MM.1S (cell line): Measurements from ENCODE around the gene ITGB1.

Source experiments
- DNase-seq: peaks from one replicate; pipeline ENCODE4 v3.0.0-alpha.2; 2015
- H2AFZ ChIP-seq: fragments of 300-600 bp; sonication (generic); 2 replicates; pipeline ENCODE4 v1.6.0; 2016; ENCODE audit warnings: antibody characterized with exemption, low read length
- H3F3A ChIP-seq: fragments of 300-600 bp; sonication (generic); 2 replicates; pipeline ENCODE4 v1.6.1; 2016; ENCODE audit warnings: mild to moderate bottlenecking, antibody characterized with exemption, low read length, moderate library complexity, mixed read lengths; ENCODE audit not compliant: insufficient read depth
- H3K27ac ChIP-seq: fragments of 300-600 bp; sonication (generic); 2 replicates; pipeline ENCODE4 v1.5.1; 2016; ENCODE audit warnings: mild to moderate bottlenecking, low read length
- H3K27me3 ChIP-seq: fragments of 300-600 bp; sonication (generic); replicated peaks from 2 replicates; pipeline ENCODE4 v1.6.0; 2016; ENCODE audit warnings: low read length; ENCODE audit not compliant: insufficient read depth
- H3K36me3 ChIP-seq: fragments of 300-600 bp; sonication (generic); replicated peaks from 2 replicates; pipeline ENCODE4 v1.6.1; 2016; ENCODE audit warnings: mild to moderate bottlenecking, low read length, mixed read lengths; ENCODE audit not compliant: insufficient read depth
- H3K4me1 ChIP-seq: fragments of 300-600 bp; sonication (generic); 2 replicates; pipeline ENCODE4 v1.6.1; 2016; ENCODE audit warnings: low read length, mixed read lengths
- H3K4me2 ChIP-seq: fragments of 300-600 bp; sonication (generic); 2 replicates; pipeline ENCODE4 v1.6.0; 2016; ENCODE audit warnings: low read depth, low read length
- H3K4me3 ChIP-seq: fragments of 300-600 bp; sonication (generic); 2 replicates; pipeline ENCODE4 v1.5.1; 2016; ENCODE audit warnings: low read length, mixed read lengths
- H3K79me2 ChIP-seq: fragments of 300-600 bp; sonication (generic); 2 replicates; pipeline ENCODE4 v1.6.1; 2016; ENCODE audit warnings: mixed run types, low read length, mixed read lengths
- H3K9ac ChIP-seq: fragments of 300-600 bp; sonication (generic); 2 replicates; pipeline ENCODE4 v1.6.1; 2016; ENCODE audit warnings: low read length, mixed read lengths
- H3K9me2 ChIP-seq: fragments of 300-600 bp; sonication (generic); replicated peaks from 2 replicates; pipeline ENCODE4 v1.6.1; 2016; ENCODE audit warnings: mild to moderate bottlenecking, low read length, mixed read lengths; ENCODE audit not compliant: insufficient read depth
- H3K9me3 ChIP-seq: fragments of 300-600 bp; sonication (generic); replicated peaks from 2 replicates; pipeline ENCODE4 v1.6.1; 2016; ENCODE audit warnings: mild to moderate bottlenecking, low read length, mixed read lengths; ENCODE audit not compliant: insufficient read depth
- H4K20me1 ChIP-seq: fragments of 300-600 bp; sonication (generic); 2 replicates; pipeline ENCODE4 v1.6.1; 2016; ENCODE audit warnings: mild to moderate bottlenecking, low read length, moderate library complexity, mixed read lengths; ENCODE audit not compliant: insufficient read depth
- EZH2 ChIP-seq: fragments of 300-600 bp; sonication (generic); optimal IDR thresholded peaks from 2 replicates; pipeline ENCODE3; 2017; ENCODE audit warnings: low read depth, mild to moderate bottlenecking, antibody characterized with exemption, low read length, mixed read lengths
- EZH2phosphoT487 ChIP-seq: fragments of 300-600 bp; sonication (generic); IDR thresholded peaks from 2 replicates; pipeline ENCODE4 v1.6.1; 2018; ENCODE audit warnings: antibody characterized with exemption, low read length
- TF ChIP-seq, protein P1 (sequence below): fragments of 300-600 bp; sonication (generic); IDR thresholded peaks from 2 replicates; pipeline ENCODE4 v1.5.1; 2016; ENCODE audit warnings: antibody characterized with exemption, low read length, mixed read lengths

Gene ITGB1

DNA sequence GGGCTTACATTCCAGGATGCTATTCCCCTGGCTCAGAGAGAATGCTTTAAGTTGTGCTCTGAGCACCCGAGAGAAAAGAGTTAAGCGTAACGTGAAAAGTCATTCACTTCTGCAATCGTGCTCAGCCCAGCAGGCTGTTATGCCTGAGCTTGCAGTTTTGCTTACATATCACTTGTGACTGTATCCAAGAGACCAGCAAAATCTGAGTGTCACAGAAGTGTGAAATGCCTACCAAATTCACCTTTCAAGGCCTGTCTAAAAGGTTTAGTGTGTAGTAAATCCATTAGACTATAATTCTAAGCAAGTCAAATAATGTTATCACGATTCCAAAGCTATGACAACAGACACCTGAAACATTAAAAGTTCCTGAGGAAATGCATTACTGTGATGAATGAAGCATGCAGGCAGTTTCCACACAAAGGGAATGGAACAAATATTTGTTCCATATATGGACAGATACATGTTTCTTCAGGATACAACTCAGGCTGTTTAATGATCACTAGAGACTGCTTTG, 20.1 kb downstream of the ITGB1 start:
- H3K4me2 ChIP-seq, result no peak overlapping the region
- H3K36me3 ChIP-seq, result no peaks in the 10 kb centered on the region; the same call in none of the 2 replicates
- no peaks in the 10 kb centered on the region for H3K9me3 ChIP-seq
- peaks cover 6% of the 10 kb centered on the region; the same call in 1 of the 2 replicates for H3K4me1 ChIP-seq
- no peaks in the 10 kb centered on the region for H3F3A ChIP-seq
- no peaks in the 10 kb centered on the region for H4K20me1 ChIP-seq
- no peak for DNase-seq
- H3K27me3 ChIP-seq, result no peaks in the 10 kb centered on the region
- H3K27ac ChIP-seq, result no peak overlapping the region
- no peaks in the 10 kb centered on the region for H3K9me2 ChIP-seq
- no peak overlapping the region for H3K4me3 ChIP-seq
- no peak overlapping the region for H3K9ac ChIP-seq
- no peak overlapping the region for H2AFZ ChIP-seq
- peaks cover 45% of the 10 kb centered on the region for H3K79me2 ChIP-seq
- no peak for TF ChIP-seq EZH2
- TF ChIP-seq, protein P1, sequence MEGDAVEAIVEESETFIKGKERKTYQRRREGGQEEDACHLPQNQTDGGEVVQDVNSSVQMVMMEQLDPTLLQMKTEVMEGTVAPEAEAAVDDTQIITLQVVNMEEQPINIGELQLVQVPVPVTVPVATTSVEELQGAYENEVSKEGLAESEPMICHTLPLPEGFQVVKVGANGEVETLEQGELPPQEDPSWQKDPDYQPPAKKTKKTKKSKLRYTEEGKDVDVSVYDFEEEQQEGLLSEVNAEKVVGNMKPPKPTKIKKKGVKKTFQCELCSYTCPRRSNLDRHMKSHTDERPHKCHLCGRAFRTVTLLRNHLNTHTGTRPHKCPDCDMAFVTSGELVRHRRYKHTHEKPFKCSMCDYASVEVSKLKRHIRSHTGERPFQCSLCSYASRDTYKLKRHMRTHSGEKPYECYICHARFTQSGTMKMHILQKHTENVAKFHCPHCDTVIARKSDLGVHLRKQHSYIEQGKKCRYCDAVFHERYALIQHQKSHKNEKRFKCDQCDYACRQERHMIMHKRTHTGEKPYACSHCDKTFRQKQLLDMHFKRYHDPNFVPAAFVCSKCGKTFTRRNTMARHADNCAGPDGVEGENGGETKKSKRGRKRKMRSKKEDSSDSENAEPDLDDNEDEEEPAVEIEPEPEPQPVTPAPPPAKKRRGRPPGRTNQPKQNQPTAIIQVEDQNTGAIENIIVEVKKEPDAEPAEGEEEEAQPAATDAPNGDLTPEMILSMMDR, result no peak
- TF ChIP-seq EZH2phosphoT487, result no peak

DNA sequence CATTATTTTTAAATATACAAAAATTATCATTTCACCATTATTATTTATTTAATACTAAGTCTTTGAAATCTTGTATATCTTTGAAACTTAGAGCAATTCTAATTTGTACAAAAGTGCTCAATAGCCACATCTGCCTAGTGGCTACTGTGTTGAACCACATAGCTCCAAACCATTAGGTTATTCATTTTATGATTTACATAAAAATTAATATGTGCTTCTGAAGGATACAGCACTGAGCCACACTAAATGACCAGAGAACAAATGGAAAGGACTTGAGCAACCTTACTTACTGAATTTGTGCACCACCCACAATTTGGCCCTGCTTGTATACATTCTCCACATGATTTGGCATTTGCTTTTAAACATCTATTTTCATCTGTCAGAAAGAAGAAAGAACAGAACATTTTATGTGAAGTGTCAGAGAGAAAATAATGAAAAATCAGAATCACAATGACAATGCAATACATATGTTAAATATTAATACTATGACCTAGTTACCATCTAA, 25.8 kb downstream of the ITGB1 start:
- no peak for DNase-seq
- Histone ChIP-seq H3K36me3 (no peaks in the 10 kb centered on the region; the same call in none of the 2 replicates), H4K20me1 (no peaks in the 10 kb centered on the region), H3K4me2 (no peak overlapping the region), H3K4me3 (no peak overlapping the region), H3K9me2 (no peaks in the 10 kb centered on the region), H3F3A (no peaks in the 10 kb centered on the region), H3K27ac (no peak overlapping the region), H3K27me3 (no peaks in the 10 kb centered on the region), H3K9me3 (no peaks in the 10 kb centered on the region), H3K9ac (no peak overlapping the region), H2AFZ (no peak overlapping the region), H3K79me2 (peaks cover 13% of the 10 kb centered on the region; the same call in 1 of the 2 replicates), H3K4me1 (peaks cover 10% of the 10 kb centered on the region)
- no peak for TF ChIP-seq EZH2
- no peak for TF ChIP-seq EZH2phosphoT487
- TF ChIP-seq, protein P1, result no peak

DNA sequence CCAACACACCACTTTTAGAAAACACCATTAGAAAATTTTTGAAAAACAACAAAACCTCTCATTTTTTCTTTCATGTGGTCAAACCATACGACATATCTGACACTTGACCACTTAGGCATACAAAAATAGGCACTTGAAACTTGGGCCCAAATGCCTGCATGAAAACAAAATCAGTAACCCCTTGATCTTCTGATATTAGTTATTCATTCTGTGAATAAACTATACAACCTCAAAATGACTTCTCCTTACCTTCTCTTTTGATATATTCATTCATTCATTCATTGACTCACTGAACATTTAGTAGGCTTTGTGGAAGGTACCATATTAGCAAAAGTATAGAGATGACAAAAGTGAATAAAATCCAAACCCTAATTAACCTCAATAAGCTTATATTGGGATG, 26.4 kb downstream of the ITGB1 start:
- Histone ChIP-seq H3K36me3 (no peaks in the 10 kb centered on the region; the same call in none of the 2 replicates), H3K9me2 (no peaks in the 10 kb centered on the region), H4K20me1 (no peaks in the 10 kb centered on the region), H2AFZ (no peak overlapping the region), H3F3A (no peaks in the 10 kb centered on the region), H3K27me3 (no peaks in the 10 kb centered on the region), H3K9me3 (no peaks in the 10 kb centered on the region), H3K4me2 (peak overlapping the region; percentile 17; the same call in 1 of the 2 replicates), H3K9ac (no peak overlapping the region), H3K4me3 (no peak overlapping the region), H3K79me2 (peaks cover 8% of the 10 kb centered on the region; the same call in 1 of the 2 replicates), H3K27ac (peak overlapping the region; percentile 6; the same call in 1 of the 2 replicates), H3K4me1 (peaks cover 10% of the 10 kb centered on the region)
- DNase-seq, result peak; percentile 55
- TF ChIP-seq EZH2, result no peak

DNA sequence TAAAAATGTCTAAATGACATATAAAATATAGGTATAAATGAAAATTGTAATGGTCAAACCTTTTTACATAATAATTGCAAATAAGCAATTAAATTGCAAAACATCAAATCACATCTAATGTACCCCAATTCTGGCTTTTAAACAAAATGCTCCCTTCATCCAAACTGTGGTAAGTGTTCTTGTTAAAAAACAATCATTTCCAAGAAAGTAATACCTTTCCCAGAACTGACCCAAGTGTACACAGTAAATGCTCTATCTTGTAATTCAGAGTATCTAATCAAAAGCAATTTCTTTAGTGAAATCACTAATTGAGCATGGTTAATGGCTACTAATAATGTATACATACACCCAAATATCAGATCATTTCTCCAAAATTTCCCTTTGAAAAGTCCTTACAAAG, 28.0 kb downstream of the ITGB1 start:
- Histone ChIP-seq H3K4me1 (peaks cover 10% of the 10 kb centered on the region), H3K36me3 (no peaks in the 10 kb centered on the region; the same call in none of the 2 replicates), H3K27ac (no peak overlapping the region), H3K4me2 (no peak overlapping the region), H3K27me3 (no peaks in the 10 kb centered on the region), H3K9me2 (no peaks in the 10 kb centered on the region), H3F3A (no peaks in the 10 kb centered on the region), H4K20me1 (no peaks in the 10 kb centered on the region), H3K4me3 (no peak overlapping the region), H2AFZ (no peak overlapping the region), H3K9me3 (no peaks in the 10 kb centered on the region), H3K9ac (no peak overlapping the region), H3K79me2 (no peaks in the 10 kb centered on the region)
- no peak for DNase-seq
- TF ChIP-seq, protein P1, result no peak
- TF ChIP-seq EZH2phosphoT487, result no peak
- no peak for TF ChIP-seq EZH2
